Pancreas (tissue), 10 donors: ENCODE measurements around the gene ATP13A3. TPM values are rescaled to one million over a fixed set of nuclear protein-coding genes. Genes with fewer than 3 reads are reported as not detected.
"Not testable (repeated sequence)": the region's sequence is repeated elsewhere in the genome, so short reads cannot be mapped to it uniquely, and the experiment has no call there.

Source experiments
- ATAC-seq, 4 donors: fragments of 200-7000 bp; cut with Tn5 transposase; one replicate each; pipeline versions ENCODE4 v1.8.0 to v1.9.1; 2020; ENCODE audit warnings: mild to moderate bottlenecking in 4 of 4, moderate library complexity in 4 of 4
- DNase-seq, 6 donors: peaks; one replicate each; pipeline ENCODE4 v3.0.0-alpha.2; 2020
- FAIRE-seq: peaks from 2 replicates; lab custom pipeline; 2012; peaks lifted over from hg19 to GRCh38; lab: Jason Lieb, UNC
- H3K27ac ChIP-seq, 4 donors: fragments of 200-600 bp; sonication (generic); 1 replicate in 3 of 4; 2 replicates in 1 of 4; pipeline versions ENCODE4 v1.5.0 to v1.8.0; 2020
- H3K27me3 ChIP-seq, 4 donors: fragments of 200-600 bp; one replicate each; pipeline ENCODE4 v1.8.0; 2021
- H3K36me3 ChIP-seq, 3 donors: fragments of 200-600 bp; sonication (generic) in 1 of 3; one replicate each; pipeline versions ENCODE4 v1.5.0 to v1.8.0; 2020 to 2021
- H3K4me1 ChIP-seq, 3 donors: fragments of 200-600 bp; one replicate each; pipeline ENCODE4 v1.8.0; 2021
- H3K4me3 ChIP-seq, 4 donors: fragments of 200-600 bp; sonication (generic) in 2 of 4; one replicate each; pipeline versions ENCODE4 v1.5.0 to v1.8.0; 2020 to 2021
- H3K9me3 ChIP-seq, 4 donors: fragments of 200-600 bp; one replicate each; pipeline ENCODE4 v1.8.0; 2021
- CTCF ChIP-seq, 4 donors: fragments of 200-600 bp; sonication (generic) in 3 of 4; IDR thresholded peaks; one replicate each; pipeline versions ENCODE4 v1.5.0 to v1.8.0; 2021; ENCODE audit warnings: antibody characterized with exemption in 4 of 4
- WGBS, 2 donors: extraction: QIAGEN DNeasy Blood & Tissue Kit; methylation state at CpG; one replicate each; pipeline ENCODE4 v1.1.7; 2013; 5-methylcytosine and 5-hydroxymethylcytosine counted together
- intact Hi-C, 3 donors: fragments of 100-400 bp; cut with DNase I; formaldehyde crosslinking; loops; one replicate each; pipeline versions ENCODE4 v1.11.1 to v1.14.2; 2022
- polyA plus RNA-seq, 2 donors: library from polyadenylated mRNA; stranded (reverse); fragments of 200-250 nt; gene quantifications; one replicate each; pipeline ENCODE4 v1.2.3, GENCODE V29; 2013
- total RNA-seq, 6 donors: library from RNA; stranded (reverse); fragmentation: NEBNext Ultra II Directional in 4 of 6; extraction: Animal tissue kit (Norgen Biotek cat#: 25700) in 4 of 6; gene quantifications; one replicate each; pipeline versions ENCODE4 v1.2.1 to v1.2.4, GENCODE V29; 2021 to 2023
- donor health status: healthy with polysubstance abuse.
- donor health status: DM: no; HTN: no; CAD: no; lungs with moderate emphysema.
- donor health status: DM: no; HTN: no; CAD: no.
- donor health status: control.
- donor health status: control.
- donor health status: Bipolar disorder and iron deficiency.
- donor health status: DM: yes; HTN: yes; CAD: no.
- donor health status: DM: no; HTN: no; CAD: no.
- donor health status: DM: no; HTN: no; CAD: no.
- donor health status: DM: yes; HTN: yes; CAD: no.

The ATP13A3 gene
- total RNA-seq, result 10 to 100 TPM; 17.9 to 66.6 (median 28.9) TPM
- 10 to 100 TPM in 1 of 2 donors, 1 to 10 TPM in 1; 9.3 to 17.6 TPM for polyA plus RNA-seq

- FAIRE-seq, result no peak
- H3K9me3 ChIP-seq, result no peaks in the 10 kb centered on the region
- TF ChIP-seq CTCF (IDR thresholded peaks at IDR 0.05), result no peak
- H3K27me3 ChIP-seq, result no peaks in the 10 kb centered on the region
- intact Hi-C loops, result no loop called here
- peaks cover 3 to 8% (median 7%) of the 10 kb centered on the region in 3 donors for H3K4me1 ChIP-seq
- ATAC-seq, result peak; percentile 90 to 96 (median 95)
- DNase-seq, result peak; percentile 87 to 95 (median 91)
- WGBS, 2 donors, result 0% methylated on average over 25 to 95 of the region's 99 CpGs
- peak within 1 kb of the TSS; percentile 46 to 77 (median 66) for H3K4me3 ChIP-seq
- H3K36me3 ChIP-seq, result no peaks in the 10 kb centered on the region
- H3K27ac ChIP-seq, result peak within 1 kb of the TSS; percentile 55 to 83 (median 72)
Observed at GRCh38 chr3:194486540-194487288, at the start of gene ATP13A3. TSS of gene ATP13A3 (minus strand) at chr3:194487002. CDS start at chr3:194462190, 24,812 bp downstream.

GRCh38 chr3:194535199-194535598 is 48.4 kb upstream of the ATP13A3 start:
- ATAC-seq, intact Hi-C loops, DNase-seq, H3K9me3 ChIP-seq, H3K27me3 ChIP-seq, H3K4me3 ChIP-seq, H3K36me3 ChIP-seq, FAIRE-seq: not testable (repeated sequence)
- 79 to 91% methylated on average over 10 of the region's 10 CpGs for WGBS, 2 donors
- Histone ChIP-seq H3K4me1 (peaks cover 10 to 17% (median 12%) of the 10 kb centered on the region in 3 donors), H3K27ac (peak overlapping the region in 1 of 4 donors; percentile 69)

- no peak for FAIRE-seq
- WGBS, 2 donors, result 96 to 98% methylated on average over 3 of the region's 3 CpGs
- intact Hi-C loops, result no loop called here
Observed at GRCh38 chr3:194534243-194534642, 47.4 kb upstream of the ATP13A3 start.

GRCh38 chr3:194532591-194532990 is 45.8 kb upstream of the ATP13A3 start:
- H3K4me3 ChIP-seq, result no peak overlapping the region
- DNase-seq, result no peak
- intact Hi-C loops, result no loop called here
- 65 to 79% methylated on average over 4 of the region's 4 CpGs for WGBS, 2 donors
- no peaks in the 10 kb centered on the region for H3K27me3 ChIP-seq
- ATAC-seq, result no peak
- H3K27ac ChIP-seq, result no peak overlapping the region
- H3K4me1 ChIP-seq, result peaks cover 8 to 12% (median 9%) of the 10 kb centered on the region in 3 donors
- H3K9me3 ChIP-seq, result no peaks in the 10 kb centered on the region
- H3K36me3 ChIP-seq, result no peaks in the 10 kb centered on the region
- FAIRE-seq, result no peak
- TF ChIP-seq CTCF (IDR thresholded peaks at IDR 0.05), result no peak

More at GRCh38 chr3:194534243-194534642, 47.4 kb upstream of the ATP13A3 start:
- peaks cover 10 to 17% (median 12%) of the 10 kb centered on the region in 3 donors for H3K4me1 ChIP-seq
- no peak overlapping the region for H3K4me3 ChIP-seq
- no peaks in the 10 kb centered on the region for H3K36me3 ChIP-seq
- DNase-seq (no peak), ATAC-seq (no peak)
- no peaks in the 10 kb centered on the region for H3K27me3 ChIP-seq
- no peaks in the 10 kb centered on the region for H3K9me3 ChIP-seq
- no peak overlapping the region for H3K27ac ChIP-seq
- TF ChIP-seq CTCF (IDR thresholded peaks at IDR 0.05), result no peak

- Histone ChIP-seq H3K36me3 (no peaks in the 10 kb centered on the region), H3K9me3 (no peaks in the 10 kb centered on the region), H3K4me3 (no peak overlapping the region), H3K27ac (no peak overlapping the region), H3K27me3 (no peaks in the 10 kb centered on the region), H3K4me1 (no peaks in the 10 kb centered on the region)
- no peak for TF ChIP-seq CTCF (IDR thresholded peaks at IDR 0.05)
- 82 to 100% methylated on average over 2 of the region's 2 CpGs for WGBS, 2 donors
- FAIRE-seq (no peak), DNase-seq (no peak), ATAC-seq (no peak)
- intact Hi-C loops, result no loop called here
Observed at GRCh38 chr3:194527726-194528125, 40.9 kb upstream of the ATP13A3 start.
